Medulla oblongata (tissue), 1 donor: Measurements from ENCODE around the gene C1S.
A peak's percentile ranks its signal among the peaks of the same experiment; 100 is the strongest.
"Not testable (repeated sequence)": the region's sequence is repeated elsewhere in the genome, so short reads cannot be mapped to it uniquely, and the experiment has no call there.

Source experiments
- DNase-seq: peaks from one replicate; pipeline ENCODE4 v3.0.0-alpha.2; 2015; ENCODE audit errors: extremely low spot score

C1S gene

GRCh38 chr12:7060353-7060954, at the start of gene C1S:
C1S (plus strand) TSS chr12:7060718; CDS start chr12:7061913, 1,195 bp downstream.
- peak; percentile 79 for DNase-seq

GRCh38 chr12:7011398-7011797, 49.1 kb upstream of the C1S start:
- not testable (repeated sequence) for DNase-seq

- no peak for DNase-seq
Measured at GRCh38 chr12:7012024-7012607, 48.4 kb upstream of the C1S start.

- no peak for DNase-seq
Measured at GRCh38 chr12:7013101-7013500, 47.4 kb upstream of the C1S start.

- DNase-seq = no peak
Measured at GRCh38 chr12:7015555-7016370, 44.8 kb upstream of the C1S start.

GRCh38 chr12:7016958-7017571, 43.5 kb upstream of the C1S start:
- no peak for DNase-seq

GRCh38 chr12:7017870-7018349, 42.6 kb upstream of the C1S start:
- DNase-seq = no peak

- DNase-seq = peak; percentile 97
Measured at GRCh38 chr12:7018350-7019042, 42.0 kb upstream of the C1S start, which contains the start of gene LPCAT3. LPCAT3 (minus strand) TSS chr12:7018476; CDS start chr12:7018424, 52 bp downstream.

- DNase-seq = peak; percentile 11
Measured at GRCh38 chr12:7019043-7019569, 41.4 kb upstream of the C1S start.

GRCh38 chr12:7021956-7022355, 38.6 kb upstream of the C1S start:
- DNase-seq = no peak

GRCh38 chr12:7023114-7023513, 37.4 kb upstream of the C1S start:
- no peak for DNase-seq

GRCh38 chr12:7026854-7027253, 33.7 kb upstream of the C1S start:
- DNase-seq = no peak

- no peak for DNase-seq
Measured at GRCh38 chr12:7031306-7031705, 29.2 kb upstream of the C1S start.

- DNase-seq = no peak
Measured at GRCh38 chr12:7032990-7033389, 27.5 kb upstream of the C1S start.

GRCh38 chr12:7034464-7034863, 26.1 kb upstream of the C1S start:
- DNase-seq = no peak

- DNase-seq = no peak
Measured at GRCh38 chr12:7035463-7035862, 25.1 kb upstream of the C1S start.

GRCh38 chr12:7037411-7037810, 23.1 kb upstream of the C1S start:
- not testable (repeated sequence) for DNase-seq

- no peak for DNase-seq
Measured at GRCh38 chr12:7038591-7038990, 21.9 kb upstream of the C1S start.

- no peak for DNase-seq
Measured at GRCh38 chr12:7039403-7039802, 21.1 kb upstream of the C1S start.

- peak; percentile 39 for DNase-seq
Measured at GRCh38 chr12:7042842-7043241, 17.7 kb upstream of the C1S start.

GRCh38 chr12:7045913-7046312, 14.6 kb upstream of the C1S start:
- no peak for DNase-seq
